Islet precursor cell (in vitro differentiated cells): ENCODE results near the gene ADM2.

Experiments used
- DNase-seq: peaks from one replicate; pipeline ENCODE4 v3.0.0-alpha.2; 2018

The ADM2 gene

GRCh38 chr22:50526834-50527801, 45.8 kb downstream of the ADM2 start:
- peak; percentile 89 for DNase-seq

GRCh38 chr22:50527921-50528681, 46.8 kb downstream of the ADM2 start:
- peak; percentile 44 for DNase-seq

DNA sequence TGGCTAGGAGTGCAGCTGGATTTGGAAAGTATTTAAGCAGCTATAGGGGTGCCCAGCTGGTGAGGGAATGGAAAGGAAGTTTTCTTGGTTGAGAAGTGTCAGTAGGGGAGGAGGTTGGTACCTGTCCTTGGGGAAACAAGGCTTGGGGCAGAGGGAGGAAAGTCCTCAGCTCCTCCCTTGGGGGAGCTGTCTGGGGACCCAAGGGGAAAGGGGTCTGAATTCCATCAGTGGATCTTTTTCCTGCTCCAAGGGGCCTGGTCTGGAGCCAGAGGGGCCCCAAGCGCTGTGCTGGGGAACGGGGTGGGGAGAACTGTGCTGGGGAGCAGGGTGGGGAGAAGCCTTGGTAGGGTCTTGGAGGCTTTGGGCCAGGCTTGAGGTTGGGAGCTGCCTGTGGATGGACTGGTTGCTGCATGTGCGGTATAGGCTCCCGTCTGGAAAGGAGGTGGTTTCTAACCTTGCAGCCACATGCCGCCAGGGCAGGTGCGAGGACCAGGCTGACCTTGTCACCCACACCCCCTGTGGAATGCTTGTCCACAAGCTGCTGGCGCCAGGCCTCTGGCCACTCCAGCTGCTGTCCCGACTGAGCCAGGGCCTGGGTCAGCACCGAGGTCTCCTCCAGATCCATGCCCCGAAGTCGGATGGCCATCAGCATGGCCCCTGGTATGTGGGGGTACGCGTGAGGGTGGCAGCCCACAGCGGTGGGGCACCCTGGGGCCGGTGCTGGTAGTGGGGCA, 47.5 kb downstream of the ADM2 start:
- peak; percentile 46 for DNase-seq

GRCh38 chr22:50529416-50529896, 48.1 kb downstream of the ADM2 start:
- peak; percentile 59 for DNase-seq

DNA sequence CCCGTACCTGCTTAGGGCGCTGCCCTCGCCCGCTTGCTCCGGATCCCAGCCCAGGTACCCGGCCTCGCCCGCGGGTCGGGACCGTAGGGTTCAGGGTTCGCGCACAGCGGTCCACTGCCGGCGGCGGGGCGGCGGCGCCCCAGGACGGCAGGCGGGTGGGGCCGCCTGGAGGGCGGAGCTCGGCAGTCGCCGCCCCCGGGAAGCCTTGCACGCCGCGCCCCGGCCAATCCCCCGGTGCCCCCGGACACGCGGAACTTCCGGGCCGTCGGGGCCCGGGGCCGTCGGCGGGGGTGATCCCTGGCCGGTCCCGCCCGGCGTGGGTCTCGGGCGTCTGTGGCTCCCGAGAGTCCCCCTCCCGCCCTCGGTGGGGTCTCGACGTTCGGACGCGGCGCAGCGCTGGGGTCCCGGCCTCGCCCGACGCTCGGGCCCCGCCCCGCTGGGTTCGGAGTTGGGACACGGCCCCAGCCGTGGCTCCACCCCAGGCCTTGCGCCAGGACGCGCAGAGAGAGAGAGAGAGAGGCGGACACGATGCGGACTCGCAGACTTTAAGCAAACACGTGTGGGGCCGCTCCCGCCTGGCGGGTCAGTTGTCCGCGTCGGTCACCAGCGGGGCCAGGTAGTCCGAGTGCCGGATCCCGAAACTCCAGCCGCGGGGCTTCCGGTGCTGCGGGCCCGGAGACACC, 48.7 kb downstream of the ADM2 start, which contains the start of gene TYMP:
TSS of gene TYMP (minus strand) at position 116 of the 683 bp plus-strand sequence. CDS start 303 bp downstream, outside the sequence.
- peak; percentile 62 for DNase-seq

DNA sequence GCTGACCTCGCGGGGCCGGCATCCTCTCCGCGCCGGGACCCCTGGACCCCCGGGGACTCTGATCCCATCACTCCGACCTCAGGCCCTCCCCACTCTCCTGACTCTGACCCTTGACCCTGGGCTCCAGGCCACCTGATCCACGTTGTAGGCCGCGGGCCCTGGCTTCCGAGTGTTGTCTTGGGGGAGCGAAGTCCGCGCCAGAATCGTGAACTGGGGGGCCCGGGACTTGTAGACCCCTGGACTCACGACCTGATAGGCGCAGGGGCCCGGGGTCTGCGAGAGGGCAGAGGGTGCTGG, 49.2 kb downstream of the ADM2 start:
- no peak for DNase-seq

DNA sequence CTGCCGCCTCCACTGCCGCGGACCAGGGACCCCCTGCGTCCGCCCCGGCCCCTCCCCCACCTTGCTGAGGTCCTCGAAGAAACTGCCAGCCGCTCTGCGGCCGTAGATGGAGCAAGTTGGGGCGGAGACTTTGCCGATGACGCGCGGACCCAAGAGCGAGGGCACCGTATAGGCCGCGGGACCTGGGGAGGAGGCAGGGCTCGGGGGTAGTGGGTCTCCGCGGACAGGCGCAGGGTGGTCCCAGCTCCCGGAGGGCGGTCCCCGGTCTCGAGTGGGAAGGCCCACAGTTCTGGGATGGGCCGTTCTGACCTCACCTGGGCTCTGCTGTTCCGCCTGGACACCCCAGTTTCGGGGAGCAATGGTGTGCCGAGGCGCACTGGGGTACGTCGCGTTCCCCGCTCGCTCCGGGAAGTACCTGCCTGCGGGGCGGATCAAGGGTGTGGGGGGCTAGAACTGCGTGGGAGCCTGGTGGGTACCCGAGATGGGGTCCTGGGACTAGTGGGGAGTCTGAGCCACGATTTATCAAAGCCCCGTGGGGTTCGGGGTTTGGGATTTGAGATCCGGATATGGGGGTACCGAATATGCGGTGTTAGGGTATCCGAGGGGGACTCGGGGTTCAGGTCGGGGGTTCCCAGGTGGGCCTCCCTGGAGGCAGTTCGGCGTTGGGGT, 49.7 kb downstream of the ADM2 start:
- peak; percentile 89 for DNase-seq

DNA sequence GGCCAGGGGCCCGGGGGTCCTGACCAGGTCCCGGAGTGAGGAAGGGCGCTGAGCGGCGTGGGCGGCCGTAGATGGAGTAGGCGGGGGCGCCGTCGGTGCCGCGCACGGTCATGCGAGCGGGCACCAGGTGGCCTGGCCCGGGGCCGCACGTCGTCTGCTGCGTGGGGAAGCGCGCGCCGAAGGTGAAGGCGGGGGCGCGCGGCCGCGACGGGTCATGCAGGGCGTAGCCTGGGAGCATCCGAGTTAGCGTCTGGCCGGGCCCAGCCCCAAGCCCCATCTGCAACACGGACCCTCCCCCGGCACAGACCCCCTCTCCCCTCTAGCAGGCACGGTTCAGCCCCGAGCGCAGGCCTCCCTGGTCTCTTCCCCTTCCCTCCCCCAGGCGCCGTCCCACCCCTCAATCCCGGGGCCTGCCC, 50.2 kb downstream of the ADM2 start:
- DNase-seq, result peak; percentile 67

- DNase-seq, result peak; percentile 77
These were observed 50.8 kb downstream of the ADM2 start for GRCh38 chr22:50531962-50532674.

DNA sequence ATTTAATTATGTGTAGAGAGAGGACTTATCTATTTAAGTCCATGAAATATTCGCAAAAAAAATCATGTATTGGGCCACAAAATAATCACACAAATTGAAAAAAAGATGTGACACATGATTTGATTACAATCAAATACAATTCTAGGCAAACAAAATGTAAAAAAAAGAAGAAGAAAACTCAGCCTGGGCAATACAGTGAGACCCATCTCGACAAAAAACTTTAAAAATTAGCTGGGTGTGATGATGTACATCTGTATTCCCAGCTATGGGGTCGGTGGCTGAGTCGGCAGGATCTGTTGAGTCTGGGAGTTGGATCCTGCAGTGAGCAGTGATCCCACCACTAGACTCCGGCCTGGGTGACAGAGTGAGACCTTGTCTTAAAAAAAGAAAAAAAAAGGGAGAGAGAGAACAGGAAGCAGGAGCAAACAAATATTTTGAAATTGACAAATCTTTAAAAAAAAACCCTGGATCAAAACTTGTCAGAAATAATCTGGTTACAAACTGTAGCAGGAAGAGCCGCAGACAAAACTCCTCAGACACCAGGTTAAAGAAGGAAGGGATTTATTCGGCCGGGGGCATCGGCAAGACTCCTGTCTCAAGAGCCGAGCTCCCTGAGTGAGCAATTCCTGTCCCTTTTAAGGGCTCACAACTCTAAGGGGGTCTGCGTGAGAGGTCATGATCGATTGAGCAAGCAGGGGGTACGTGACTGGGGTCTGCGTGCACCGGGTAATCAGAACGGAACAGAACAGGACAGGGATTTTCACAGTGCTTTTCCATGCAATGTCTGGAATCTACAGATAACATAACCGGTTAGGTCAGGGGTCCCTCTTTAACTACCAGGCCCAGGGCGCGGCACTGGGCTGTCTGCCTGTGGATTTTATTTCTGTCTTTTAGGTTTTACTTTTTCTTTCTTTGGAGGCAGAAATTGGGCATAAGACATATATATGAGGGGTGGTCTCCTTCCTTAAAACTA, 51.8 kb downstream of the ADM2 start:
- DNase-seq, result peak; percentile 57

GRCh38 chr22:50533856-50534711, 52.7 kb downstream of the ADM2 start:
- DNase-seq, result peak; percentile 68

GRCh38 chr22:50535113-50535512, 53.8 kb downstream of the ADM2 start:
- no peak for DNase-seq
